ENCODE results near the gene RNF144B. TPM values are rescaled to one million over a fixed set of nuclear protein-coding genes. Genes with fewer than 3 reads are reported as not detected.

Gene RNF144B
- total RNA-seq, 1 experiment from 2014 or later: 2.3 TPM

DNA sequence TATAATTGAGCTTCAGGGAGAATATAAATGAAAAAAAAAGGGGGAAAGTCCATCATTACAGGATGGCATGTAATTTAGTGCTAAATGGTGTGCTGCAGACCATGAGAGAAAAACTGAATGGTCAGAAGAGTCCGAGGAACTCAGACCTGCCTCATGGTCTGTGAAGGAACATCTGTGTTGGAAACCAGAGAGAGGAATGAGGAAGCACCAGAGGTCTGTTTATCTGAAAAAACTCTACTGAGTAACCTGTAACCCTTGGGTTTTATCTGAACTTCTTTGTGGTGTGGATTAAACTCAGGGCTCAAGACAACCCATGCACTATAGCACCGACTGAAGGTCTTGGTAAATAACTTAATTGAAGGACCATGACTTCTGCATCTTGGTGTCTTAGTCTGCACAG lies 108.1 kb downstream of the RNF144B start:
- TF ChIP-seq, protein P1, sequence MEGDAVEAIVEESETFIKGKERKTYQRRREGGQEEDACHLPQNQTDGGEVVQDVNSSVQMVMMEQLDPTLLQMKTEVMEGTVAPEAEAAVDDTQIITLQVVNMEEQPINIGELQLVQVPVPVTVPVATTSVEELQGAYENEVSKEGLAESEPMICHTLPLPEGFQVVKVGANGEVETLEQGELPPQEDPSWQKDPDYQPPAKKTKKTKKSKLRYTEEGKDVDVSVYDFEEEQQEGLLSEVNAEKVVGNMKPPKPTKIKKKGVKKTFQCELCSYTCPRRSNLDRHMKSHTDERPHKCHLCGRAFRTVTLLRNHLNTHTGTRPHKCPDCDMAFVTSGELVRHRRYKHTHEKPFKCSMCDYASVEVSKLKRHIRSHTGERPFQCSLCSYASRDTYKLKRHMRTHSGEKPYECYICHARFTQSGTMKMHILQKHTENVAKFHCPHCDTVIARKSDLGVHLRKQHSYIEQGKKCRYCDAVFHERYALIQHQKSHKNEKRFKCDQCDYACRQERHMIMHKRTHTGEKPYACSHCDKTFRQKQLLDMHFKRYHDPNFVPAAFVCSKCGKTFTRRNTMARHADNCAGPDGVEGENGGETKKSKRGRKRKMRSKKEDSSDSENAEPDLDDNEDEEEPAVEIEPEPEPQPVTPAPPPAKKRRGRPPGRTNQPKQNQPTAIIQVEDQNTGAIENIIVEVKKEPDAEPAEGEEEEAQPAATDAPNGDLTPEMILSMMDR (conservative IDR thresholded peaks at IDR 0.05): no peak

More for the DNA sequence above, 108.1 kb downstream of the RNF144B start:
- no peak overlapping the region for H3T11ph ChIP-seq (ENCODE audit: low read length)
- H2BK12ac ChIP-seq (ENCODE audit: insufficient read length, low read depth, low read length): no peak overlapping the region
- peaks cover 9% of the 10 kb centered on the region; the same call in 1 of the 2 replicates for H3K4me1 ChIP-seq (ENCODE audit: insufficient read depth, low read length)
- H2AFZ ChIP-seq (ENCODE audit: low read length): no peak overlapping the region
- H2AK5ac ChIP-seq (ENCODE audit: insufficient read length, low read length): no peak overlapping the region
- no peaks in the 10 kb centered on the region for H3K79me1 ChIP-seq (ENCODE audit: insufficient read depth, low read depth, low read length, poor library complexity, severe bottlenecking)
- no peak overlapping the region for H3K18ac ChIP-seq (ENCODE audit: insufficient read length, low read depth, low read length)
- H3K56ac ChIP-seq (ENCODE audit: insufficient read length, low read depth, low read length): no peak overlapping the region
- Mint-ChIP-seq H3K27ac (no peak overlapping the region), H3K9me3 (no peaks in the 10 kb centered on the region), H3K27me3 (ENCODE audit: low read depth) (no peaks in the 10 kb centered on the region), H3K36me3 (ENCODE audit: insufficient read depth in 1 of 3, low read depth in 3 of 3) (no peaks in the 10 kb centered on the region), H3K4me3 (no peak overlapping the region), H3K4me1 (peaks cover 17 to 19% of the 10 kb centered on the region in 2 experiments)
- H4K8ac ChIP-seq (replicated peaks; ENCODE audit: insufficient read length, low read depth, low read length): no peak overlapping the region
- no peaks in the 10 kb centered on the region for H3K9me3 ChIP-seq (ENCODE audit: control insufficient read depth, low read depth, low read length)
- WGBS (ENCODE audit: extremely low coverage, insufficient read length, low lambda C conversion rate): no CpG with 5 or more reads among the region's 2 CpGs
- H4K20me1 ChIP-seq (ENCODE audit: control insufficient read depth, insufficient read depth, insufficient read length): no peaks in the 10 kb centered on the region
- H3K9ac ChIP-seq (ENCODE audit: extremely low read depth, insufficient read length, low read length): no peak overlapping the region
- no peak overlapping the region for H2BK5ac ChIP-seq (ENCODE audit: insufficient read length, low read length)
- no peak for DNase-seq
- H3K79me2 ChIP-seq (ENCODE audit: insufficient read depth, low read length): no peaks in the 10 kb centered on the region
- no peak overlapping the region for H3K4ac ChIP-seq (ENCODE audit: low read depth, low read length)
- H3K4me2 ChIP-seq (ENCODE audit: insufficient read depth, insufficient read length, low read length): no peak overlapping the region
- H4K91ac ChIP-seq (ENCODE audit: insufficient read length, low read depth, low read length): no peak overlapping the region
- no peak overlapping the region for H3K27ac ChIP-seq (ENCODE audit: insufficient read length, low read depth, low read length)
- no peak overlapping the region for H2BK15ac ChIP-seq (ENCODE audit: low read depth, low read length)
- no peak overlapping the region for H4K5ac ChIP-seq (ENCODE audit: insufficient read length, low read depth, low read length)
- no peak overlapping the region for H3K14ac ChIP-seq (ENCODE audit: insufficient read depth, low read length)
- H2BK120ac ChIP-seq (ENCODE audit: low read depth, low read length, poor library complexity, severe bottlenecking): no peak overlapping the region
- no peaks in the 10 kb centered on the region for H3K23me2 ChIP-seq (ENCODE audit: insufficient read length, low read depth, low read length, poor library complexity, severe bottlenecking)
- no peak overlapping the region for H3K23ac ChIP-seq (ENCODE audit: insufficient read length, low read depth, low read length)
- H2BK20ac ChIP-seq (ENCODE audit: low read depth, low read length, poor library complexity, severe bottlenecking): no peak overlapping the region
- H3K27me3 ChIP-seq (ENCODE audit: insufficient read depth, low read length): no peaks in the 10 kb centered on the region

Measured in H9 (cell line).